Naive thymus-derived CD4-positive, alpha-beta T cell (primary cell): ENCODE results near the gene NSRP1. TPM values are rescaled to one million over a fixed set of nuclear protein-coding genes. Genes with fewer than 3 reads are reported as not detected.

Source experiments
- ATAC-seq: fragments of 150-1000 bp; cut with Tn5 transposase; 2 replicates; pipeline ENCODE4 v1.10.0; 2021; ENCODE audit warnings: mild to moderate bottlenecking, moderate library complexity
- CTCF ChIA-PET: fragments of 350-600 bp; sonication (Branson Sonifier 250); formaldehyde crosslinking; loops from one replicate; lab custom pipeline; 2021; ENCODE audit warnings: antibody characterized with exemption; lab: Charles Lee
- POLR2A ChIA-PET: fragments of 350-600 bp; sonication (Branson Sonifier 250); formaldehyde crosslinking; loops from one replicate; lab custom pipeline; 2021; ENCODE audit warnings: antibody characterized with exemption, inconsistent platforms; lab: Charles Lee
- DNase-seq, 9 donors: peaks; one replicate each; pipeline versions ENCODE4 v3.0.0 to v3.0.0-alpha.2; 2020 to 2022; ENCODE audit warnings: mixed read lengths in 1 of 9
- H3K27ac ChIP-seq: one replicate; pipeline ENCODE4 v1.7.0; 2013; ENCODE audit warnings: mild to moderate bottlenecking, low read depth, low read length, moderate library complexity
- H3K27me3 ChIP-seq, 2 donors: one replicate each; pipeline ENCODE4 v1.7.0; 2013; ENCODE audit warnings: low read length in 2 of 2, mild to moderate bottlenecking in 2 of 2, moderate library complexity in 2 of 2; ENCODE audit not compliant: control insufficient read depth in 2 of 2, insufficient read depth in 2 of 2
- H3K36me3 ChIP-seq, 3 experiments: 1 replicate in 2 of 3; 2 replicates in 1 of 3; pipeline ENCODE4 v1.7.0; 2013; ENCODE audit warnings: low read length in 3 of 3, mild to moderate bottlenecking in 3 of 3, moderate library complexity in 1 of 3; ENCODE audit not compliant: insufficient read depth in 3 of 3, control insufficient read depth in 2 of 3
- H3K4me1 ChIP-seq, 2 donors: one replicate each; pipeline ENCODE4 v1.7.0; 2013; ENCODE audit warnings: low read length in 2 of 2, mild to moderate bottlenecking in 2 of 2, moderate library complexity in 1 of 2; ENCODE audit not compliant: control insufficient read depth in 2 of 2, insufficient read depth in 2 of 2
- H3K4me3 ChIP-seq: 2 replicates; pipeline ENCODE4 v1.7.0; 2013; ENCODE audit warnings: mild to moderate bottlenecking, low read length
- H3K9me3 ChIP-seq, 3 experiments: 1 replicate in 2 of 3; 2 replicates in 1 of 3; pipeline ENCODE4 v1.7.0; 2013; ENCODE audit warnings: low read length in 3 of 3; ENCODE audit not compliant: control insufficient read depth in 2 of 3
- H3K27ac Mint-ChIP-seq, 9 donors: one replicate each; pipeline ENCODE4 v1.8.0; 2020 to 2022; ENCODE audit warnings: mixed read lengths in 9 of 9, mild to moderate bottlenecking in 8 of 9, moderate library complexity in 5 of 9, inconsistent platforms in 2 of 9
- H3K27me3 Mint-ChIP-seq, 5 donors: one replicate each; pipeline ENCODE4 v1.8.0; 2021 to 2022; ENCODE audit warnings: mixed read lengths in 5 of 5, mild to moderate bottlenecking in 1 of 5
- H3K36me3 Mint-ChIP-seq, 5 donors: one replicate each; pipeline ENCODE4 v1.8.0; 2020 to 2022; ENCODE audit warnings: mixed read lengths in 5 of 5, mild to moderate bottlenecking in 3 of 5, inconsistent platforms in 1 of 5
- H3K4me1 Mint-ChIP-seq, 7 donors: one replicate each; pipeline ENCODE4 v1.8.0; 2020 to 2022; ENCODE audit warnings: mixed read lengths in 7 of 7, mild to moderate bottlenecking in 3 of 7, inconsistent platforms in 1 of 7
- H3K4me3 Mint-ChIP-seq, 10 donors: one replicate each; pipeline ENCODE4 v1.8.0; 2020 to 2022; ENCODE audit warnings: mild to moderate bottlenecking in 10 of 10, mixed read lengths in 10 of 10, moderate library complexity in 6 of 10, inconsistent platforms in 2 of 10
- H3K9me3 Mint-ChIP-seq, 11 donors: one replicate each; pipeline ENCODE4 v1.8.0; 2020 to 2022; ENCODE audit warnings: mixed read lengths in 11 of 11, mild to moderate bottlenecking in 4 of 11, inconsistent platforms in 1 of 11, moderate library complexity in 1 of 11
- intact Hi-C, 2 donors: fragments of 100-400 bp; cut with micrococcal nuclease; formaldehyde crosslinking; loops; one replicate each; pipeline ENCODE4 v1.15.1; 2023
- polyA plus RNA-seq, 2 donors: library from polyadenylated mRNA; unstranded; fragments of 300-500 nt; fragmentation: Illumina TruSeq; gene quantifications; one replicate each; pipeline ENCODE4 v1.2.3, GENCODE V29; 2021
- total RNA-seq, 6 experiments: library from RNA in 5 of 6; stranded (reverse) in 5 of 6; gene quantifications; 1 replicate in 5 of 6; 2 replicates in 1 of 6; pipeline ENCODE4 v1.2.3 and lab custom pipeline; 2021 to 2026

NSRP1 gene
- total and polyA plus RNA-seq, 7 experiments from 2014 or later = 23.3 to 34.7 (median 29.3) TPM

DNA sequence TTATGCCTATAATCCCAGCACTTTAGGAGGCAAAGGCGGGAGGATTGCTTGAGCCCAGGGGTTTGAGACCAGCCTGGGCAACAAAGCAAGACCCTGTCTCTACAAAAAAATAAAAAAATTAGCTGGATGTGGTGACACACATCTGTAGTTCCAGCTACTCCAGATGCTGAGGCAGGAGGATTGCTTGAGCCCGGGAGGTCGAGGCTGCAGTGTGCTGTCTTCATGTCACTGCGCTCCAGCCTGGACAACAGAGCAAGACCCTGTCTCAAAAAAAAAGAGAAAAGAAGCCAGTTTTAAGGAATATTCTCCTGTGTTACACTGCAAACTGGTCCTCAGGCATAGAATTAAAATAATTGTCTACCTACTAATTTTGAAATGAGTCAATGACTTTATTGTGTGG is 47.9 kb downstream of the NSRP1 start:
- ChIA-PET CTCF (no interaction called here), POLR2A (no interaction called here)
- Histone ChIP-seq H3K36me3 (peaks cover 0 to 14% (median 0%) of the 10 kb centered on the region in 3 experiments), H3K9me3 (peaks cover 0 to 8% (median 0%) of the 10 kb centered on the region in 3 experiments), H3K27me3 (no peaks in the 10 kb centered on the region), H3K4me1 (no peaks in the 10 kb centered on the region), H3K4me3 (no peak overlapping the region), H3K27ac (no peak overlapping the region)
- DNase-seq (no peak), ATAC-seq (no peak)
- peaks cover 2 to 36% (median 18%) of the 10 kb centered on the region in 7 donors for H3K4me1 Mint-ChIP-seq
- no peaks in the 10 kb centered on the region for H3K27me3 Mint-ChIP-seq
- H3K4me3 Mint-ChIP-seq = no peak overlapping the region
- H3K9me3 Mint-ChIP-seq = peaks cover 0 to 11% (median 5%) of the 10 kb centered on the region in 11 donors
- H3K36me3 Mint-ChIP-seq = peaks cover 6 to 33% (median 20%) of the 10 kb centered on the region in 5 donors
- intact Hi-C loops = no loop called here
- no peak overlapping the region for H3K27ac Mint-ChIP-seq

GRCh38 chr17:30165147-30165546 is 48.5 kb downstream of the NSRP1 start:
- intact Hi-C loops = no loop called here

DNA sequence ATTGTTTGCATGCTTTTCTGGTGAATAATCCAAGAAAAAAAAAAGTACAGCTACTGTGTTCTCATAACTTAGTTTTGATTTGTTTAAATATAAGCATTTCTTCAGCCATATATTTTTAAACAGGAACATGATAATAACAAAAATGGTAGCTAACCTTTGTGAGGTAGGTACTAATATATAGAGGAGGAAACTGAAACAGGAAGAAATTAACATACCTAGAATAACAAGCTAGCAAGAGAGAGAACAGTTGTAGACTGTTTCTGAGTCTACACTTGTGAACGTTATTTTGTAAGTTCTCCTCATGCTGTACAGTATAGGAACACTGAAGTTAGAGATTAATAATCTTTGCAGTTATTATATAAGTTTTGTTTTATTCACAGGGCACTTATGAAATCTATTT is 49.3 kb downstream of the NSRP1 start:
- POLR2A ChIA-PET = interaction anchor here (0.6 kb wide), 1 partner anchor 33 kb away, joined by 4 read pairs; no protein-coding TSS in a partner anchor
- intact Hi-C loops = no loop called here
- Mint-ChIP-seq H3K4me3 (no peak overlapping the region), H3K9me3 (no peaks in the 10 kb centered on the region), H3K27me3 (no peaks in the 10 kb centered on the region), H3K27ac (peak overlapping the region in 1 of 9 donors; percentile 17), H3K4me1 (peaks cover 6 to 34% (median 14%) of the 10 kb centered on the region in 7 donors), H3K36me3 (peaks cover 0 to 23% (median 11%) of the 10 kb centered on the region in 5 donors)
- Histone ChIP-seq H3K27me3 (no peaks in the 10 kb centered on the region), H3K4me1 (no peaks in the 10 kb centered on the region), H3K27ac (no peak overlapping the region), H3K4me3 (no peak overlapping the region), H3K9me3 (no peaks in the 10 kb centered on the region), H3K36me3 (peaks cover 0 to 5% (median 0%) of the 10 kb centered on the region in 3 experiments)
- ATAC-seq (no peak), DNase-seq (no peak)
- CTCF ChIA-PET = no interaction called here

More at GRCh38 chr17:30165147-30165546, 48.5 kb downstream of the NSRP1 start:
- no peaks in the 10 kb centered on the region for H3K4me1 ChIP-seq
- H3K9me3 Mint-ChIP-seq = peaks cover 0 to 6% (median 4%) of the 10 kb centered on the region in 11 donors
- POLR2A ChIA-PET = no interaction called here
- peaks cover 3 to 27% (median 15%) of the 10 kb centered on the region in 5 donors for H3K36me3 Mint-ChIP-seq
- no peak overlapping the region for H3K4me3 Mint-ChIP-seq
- no peaks in the 10 kb centered on the region for H3K27me3 Mint-ChIP-seq
- no peak overlapping the region for H3K4me3 ChIP-seq
- no peak overlapping the region for H3K27ac Mint-ChIP-seq
- H3K27ac ChIP-seq = no peak overlapping the region
- H3K4me1 Mint-ChIP-seq = peaks cover 3 to 34% (median 16%) of the 10 kb centered on the region in 7 donors
- no peak for ATAC-seq
- peaks cover 0 to 8% (median 0%) of the 10 kb centered on the region in 3 experiments for H3K36me3 ChIP-seq
- H3K9me3 ChIP-seq = peaks cover 0 to 3% (median 0%) of the 10 kb centered on the region in 3 experiments
- CTCF ChIA-PET = no interaction called here
- DNase-seq = no peak
- H3K27me3 ChIP-seq = no peaks in the 10 kb centered on the region

GRCh38 chr17:30170415-30170987 is 53.9 kb downstream of the NSRP1 start:
- Histone ChIP-seq H3K9me3 (no peaks in the 10 kb centered on the region), H3K4me1 (no peaks in the 10 kb centered on the region), H3K4me3 (no peak overlapping the region), H3K27me3 (no peaks in the 10 kb centered on the region), H3K36me3 (peaks cover 0 to 10% (median 0%) of the 10 kb centered on the region in 3 experiments), H3K27ac (no peak overlapping the region)
- POLR2A ChIA-PET = interaction anchor here (0.6 kb wide), 1 partner anchor 243 kb away, joined by 3 read pairs; no protein-coding TSS in a partner anchor
- no peaks in the 10 kb centered on the region for H3K9me3 Mint-ChIP-seq
- no peak for DNase-seq
- ATAC-seq = no peak
- CTCF ChIA-PET = no interaction called here
- H3K4me3 Mint-ChIP-seq = no peak overlapping the region
- H3K36me3 Mint-ChIP-seq = peaks cover 0 to 27% (median 17%) of the 10 kb centered on the region in 5 donors
- no peaks in the 10 kb centered on the region for H3K27me3 Mint-ChIP-seq
- H3K4me1 Mint-ChIP-seq = peaks cover 6 to 31% (median 16%) of the 10 kb centered on the region in 7 donors
- H3K27ac Mint-ChIP-seq = peak overlapping the region in 2 of 9 donors; percentile 4 to 38
- intact Hi-C loops = no loop called here

DNA sequence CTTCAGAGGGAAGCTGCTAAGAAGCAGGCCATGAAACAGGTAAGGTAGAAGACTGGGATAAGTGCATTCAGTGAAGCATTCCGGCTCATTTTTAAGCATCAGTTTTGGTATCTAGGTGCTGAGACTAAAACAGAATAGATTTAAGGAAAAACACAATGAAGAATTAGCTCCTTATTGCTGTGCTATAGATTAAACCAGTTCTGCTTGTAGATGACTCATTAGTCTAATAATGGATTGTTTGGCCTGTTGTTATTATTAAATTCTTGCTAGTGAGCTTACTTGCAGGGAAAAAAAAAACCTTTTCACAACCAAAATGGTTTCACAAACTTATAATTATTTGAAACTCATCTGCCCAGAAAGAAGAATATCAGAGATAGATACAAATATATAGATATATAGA is 55.9 kb downstream of the NSRP1 start:
- no peaks in the 10 kb centered on the region for H3K9me3 Mint-ChIP-seq
- peaks cover 0 to 32% (median 18%) of the 10 kb centered on the region in 5 donors for H3K36me3 Mint-ChIP-seq
- Histone ChIP-seq H3K4me1 (no peaks in the 10 kb centered on the region), H3K9me3 (no peaks in the 10 kb centered on the region), H3K27ac (no peak overlapping the region), H3K27me3 (no peaks in the 10 kb centered on the region), H3K4me3 (no peak overlapping the region), H3K36me3 (peaks cover 0 to 21% (median 0%) of the 10 kb centered on the region in 3 experiments)
- ATAC-seq = no peak
- no peak overlapping the region for H3K27ac Mint-ChIP-seq
- ChIA-PET CTCF (interaction anchor here (0.7 kb wide), 1 partner anchor 189 kb away, joined by 3 read pairs; no protein-coding TSS in a partner anchor), POLR2A (no interaction called here)
- H3K4me1 Mint-ChIP-seq = peaks cover 4 to 26% (median 14%) of the 10 kb centered on the region in 7 donors
- intact Hi-C loops = no loop called here
- DNase-seq = no peak
- no peaks in the 10 kb centered on the region for H3K27me3 Mint-ChIP-seq
- H3K4me3 Mint-ChIP-seq = no peak overlapping the region

DNA sequence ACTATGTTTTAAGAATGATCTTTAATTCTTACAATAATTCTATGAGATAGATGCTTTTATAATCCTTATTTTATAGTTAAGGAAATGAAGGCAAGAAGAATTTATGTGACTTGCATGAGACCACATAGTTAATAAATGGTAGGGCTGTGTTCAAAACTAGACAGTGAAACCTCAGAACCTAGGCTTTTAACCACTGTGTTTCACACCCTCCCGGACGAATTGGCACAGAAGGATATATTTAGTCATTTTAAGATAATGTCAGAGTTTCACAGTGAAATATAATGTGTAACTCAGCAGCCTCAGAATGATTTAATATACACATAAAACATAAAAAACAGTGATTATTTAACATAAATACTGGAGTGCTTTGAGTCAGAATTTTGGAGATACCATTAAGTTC is 57.0 kb downstream of the NSRP1 start:
- Histone ChIP-seq H3K27ac (no peak overlapping the region), H3K27me3 (no peaks in the 10 kb centered on the region), H3K4me1 (no peaks in the 10 kb centered on the region), H3K36me3 (peaks cover 0 to 24% (median 0%) of the 10 kb centered on the region in 3 experiments), H3K4me3 (no peak overlapping the region), H3K9me3 (no peaks in the 10 kb centered on the region)
- Mint-ChIP-seq H3K9me3 (no peaks in the 10 kb centered on the region), H3K4me3 (no peak overlapping the region), H3K27me3 (no peaks in the 10 kb centered on the region), H3K36me3 (peaks cover 0 to 37% (median 23%) of the 10 kb centered on the region in 5 donors), H3K4me1 (peaks cover 4 to 26% (median 14%) of the 10 kb centered on the region in 7 donors), H3K27ac (peak overlapping the region in 1 of 9 donors; percentile 31)
- ATAC-seq (no peak), DNase-seq (no peak)
- ChIA-PET POLR2A (no interaction called here), CTCF (no interaction called here)
- intact Hi-C loops = no loop called here
